Measurements from ENCODE around the gene TPRG1L.

The TPRG1L gene

DNA sequence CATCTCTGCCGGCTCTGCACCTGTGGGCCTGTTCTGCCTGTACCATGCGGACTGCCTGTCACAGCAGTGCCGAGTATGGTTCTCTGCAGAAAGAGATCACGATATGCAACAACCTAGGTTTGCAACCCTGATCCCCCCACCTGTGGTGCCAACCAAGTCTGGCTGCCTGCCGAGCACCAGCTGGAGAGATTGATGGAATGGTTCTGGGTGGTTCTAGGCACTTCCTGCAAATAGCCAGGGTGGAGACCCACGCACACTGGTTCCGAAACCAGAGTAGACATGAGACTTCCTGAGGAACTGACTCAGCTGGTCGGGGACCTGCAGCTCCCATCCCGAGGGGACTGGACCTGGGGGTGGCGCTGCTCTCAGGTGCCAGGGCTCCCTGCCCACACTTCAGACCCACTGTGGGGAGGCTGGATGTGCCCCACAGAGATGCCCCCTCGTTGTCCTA lies 5.4 kb downstream of the TPRG1L start:
- no peak for DNase-seq

DNA sequence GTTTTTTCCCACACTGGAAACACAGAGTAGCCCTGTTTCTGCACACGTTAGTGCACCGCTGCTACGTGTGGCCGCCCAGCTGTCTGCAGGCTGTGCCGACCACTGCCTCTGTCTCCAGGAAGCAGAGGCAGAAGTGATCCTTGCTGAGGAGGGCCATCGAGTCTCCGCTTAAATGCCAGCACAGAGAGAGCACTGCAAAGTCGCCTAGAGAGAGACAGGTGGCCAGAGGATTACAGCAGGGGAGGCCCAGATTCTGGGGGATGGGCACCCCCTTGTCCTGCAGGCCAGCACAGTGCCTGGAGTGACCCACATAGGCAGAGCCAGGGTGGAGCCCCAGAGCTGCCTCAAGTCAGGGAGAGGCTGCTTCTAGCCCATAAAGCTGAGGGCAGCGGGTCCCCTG lies 6.1 kb downstream of the TPRG1L start:
- no peak for DNase-seq

DNA sequence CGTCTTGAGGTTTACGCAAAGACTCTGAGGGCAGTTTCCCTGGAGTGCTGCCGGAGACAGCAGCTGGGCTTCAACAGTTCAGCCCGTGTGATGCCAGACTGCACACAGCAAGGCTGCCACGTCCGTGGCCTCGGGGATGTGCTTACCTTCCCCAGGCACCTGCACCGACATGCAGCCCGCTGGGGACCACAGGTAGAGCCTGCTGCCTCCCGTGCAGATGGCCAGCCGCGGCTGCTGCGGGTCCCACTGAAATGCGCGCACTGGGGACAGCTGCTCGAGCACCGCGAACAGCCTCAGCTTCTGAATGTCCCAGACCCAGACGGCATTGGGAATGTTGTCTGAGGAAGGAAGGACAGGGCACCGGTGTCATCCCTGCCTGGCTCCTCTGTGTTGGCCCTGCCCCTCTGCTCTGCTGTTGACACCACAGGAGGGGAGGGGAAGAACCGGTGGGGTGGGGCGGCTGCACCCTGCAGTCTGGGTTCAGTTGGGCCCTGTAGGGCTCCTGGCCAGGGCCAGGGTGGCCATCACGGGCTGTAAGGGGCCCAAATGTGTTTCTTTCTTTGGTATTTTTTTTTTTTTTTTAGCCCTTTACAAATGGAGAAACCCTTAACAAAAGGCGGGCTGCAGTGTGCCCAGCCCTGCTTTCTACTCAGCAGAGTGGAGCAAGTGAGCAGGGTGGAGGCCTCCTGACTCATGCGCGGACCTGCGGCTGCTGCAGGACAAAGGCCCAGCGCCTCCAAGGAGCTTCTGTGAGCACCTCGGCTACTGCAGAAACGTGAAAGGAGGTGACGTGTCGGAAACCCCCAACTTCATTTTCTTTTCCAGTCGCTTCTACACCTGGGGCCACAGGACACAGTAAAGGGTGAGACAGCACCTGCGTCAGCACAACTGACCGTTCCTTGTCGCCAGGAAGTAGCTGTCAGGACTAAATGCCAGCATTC lies 6.8 kb downstream of the TPRG1L start:
- no peak for DNase-seq

DNA sequence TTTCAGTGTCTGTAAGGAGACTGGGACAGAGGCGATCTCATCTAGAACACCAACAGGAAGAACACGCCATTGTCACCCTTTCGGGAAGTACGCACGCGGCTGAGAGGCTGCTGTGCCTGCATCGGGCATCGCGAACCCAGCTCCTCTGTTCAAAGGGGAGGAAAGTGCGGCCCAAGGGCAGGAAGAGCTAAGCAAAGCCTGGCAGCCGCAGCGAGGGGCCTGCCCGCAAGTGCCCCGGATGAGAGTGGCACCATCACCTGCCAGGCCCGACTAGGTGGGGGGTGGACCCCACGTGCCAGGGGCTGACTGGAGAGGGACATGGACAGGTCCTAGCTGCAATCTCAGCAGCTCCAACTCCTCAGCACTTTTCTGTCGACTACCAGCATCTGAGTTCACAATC lies 7.5 kb downstream of the TPRG1L start:
- no peak for DNase-seq

GRCh38 chr1:3632716-3633343 lies 8.0 kb downstream of the TPRG1L start:
- DNase-seq = no peak

GRCh38 chr1:3633344-3634058 lies 8.7 kb downstream of the TPRG1L start:
- no peak for DNase-seq

GRCh38 chr1:3634059-3634800 lies 9.4 kb downstream of the TPRG1L start:
- no peak for DNase-seq

DNA sequence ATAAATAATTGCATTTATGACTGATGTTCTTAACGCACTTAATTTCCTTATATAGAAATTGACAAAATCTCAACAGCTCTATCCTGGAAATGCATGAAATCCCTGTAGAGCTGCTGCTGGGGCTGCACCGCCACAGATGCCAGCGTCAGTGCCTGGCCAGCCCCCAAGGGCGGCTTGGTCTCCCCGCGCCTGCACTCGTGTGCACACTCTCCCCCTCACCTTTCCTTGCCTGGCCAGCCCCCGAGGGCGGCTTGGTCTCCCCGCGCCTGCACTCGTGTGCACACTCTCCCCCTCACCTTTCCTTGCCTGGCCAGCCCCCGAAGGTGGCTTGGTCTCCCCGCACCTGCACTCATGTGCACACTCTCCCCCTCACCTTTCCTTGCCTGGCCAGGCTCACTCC lies 11.3 kb downstream of the TPRG1L start:
- DNase-seq = no peak

DNA sequence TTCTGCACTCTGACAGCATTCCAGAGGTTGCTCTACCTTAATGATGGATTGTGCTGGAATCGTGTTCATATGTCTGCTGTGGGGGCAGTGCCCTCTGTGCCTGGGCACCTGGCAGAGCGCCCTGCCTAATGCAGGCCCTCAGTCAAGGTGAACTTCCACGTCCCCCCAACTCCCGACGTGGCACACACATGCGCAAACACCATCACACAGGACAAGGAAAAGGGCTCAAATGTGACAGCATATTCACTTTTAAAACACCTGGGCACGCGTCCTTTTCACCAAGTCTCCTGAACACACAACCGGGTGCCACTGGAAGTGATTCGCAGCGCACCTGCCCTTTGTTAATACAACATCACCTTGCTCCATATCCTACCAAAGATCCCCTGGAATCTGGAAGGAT lies 11.7 kb downstream of the TPRG1L start:
- DNase-seq = no peak

GRCh38 chr1:3638027-3638426 lies 13.2 kb downstream of the TPRG1L start:
- no peak for DNase-seq

DNA sequence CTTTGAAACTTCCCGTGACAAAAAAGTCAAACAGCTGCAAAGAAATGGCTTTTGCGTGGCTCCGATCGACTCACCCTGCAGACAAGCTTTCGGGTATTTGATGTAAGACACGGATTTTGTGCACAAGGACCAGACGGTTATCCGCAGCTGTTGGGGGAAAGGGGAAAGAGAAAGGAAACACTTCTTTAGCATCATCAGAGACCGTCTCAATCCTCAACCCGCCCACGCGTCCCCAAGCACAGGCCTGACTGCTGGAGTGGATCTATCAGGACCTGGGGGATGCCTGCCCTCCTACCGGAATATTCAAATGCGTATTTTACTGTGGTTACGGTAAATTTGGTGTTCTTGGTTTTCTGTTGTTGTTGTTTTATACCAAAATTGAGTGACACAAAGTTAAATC lies 13.9 kb downstream of the TPRG1L start:
- no peak for DNase-seq

- no peak for DNase-seq
Measured at GRCh38 chr1:3639397-3639911, 14.6 kb downstream of the TPRG1L start.

- DNase-seq = no peak
Measured at GRCh38 chr1:3640121-3640837, 15.5 kb downstream of the TPRG1L start.

DNA sequence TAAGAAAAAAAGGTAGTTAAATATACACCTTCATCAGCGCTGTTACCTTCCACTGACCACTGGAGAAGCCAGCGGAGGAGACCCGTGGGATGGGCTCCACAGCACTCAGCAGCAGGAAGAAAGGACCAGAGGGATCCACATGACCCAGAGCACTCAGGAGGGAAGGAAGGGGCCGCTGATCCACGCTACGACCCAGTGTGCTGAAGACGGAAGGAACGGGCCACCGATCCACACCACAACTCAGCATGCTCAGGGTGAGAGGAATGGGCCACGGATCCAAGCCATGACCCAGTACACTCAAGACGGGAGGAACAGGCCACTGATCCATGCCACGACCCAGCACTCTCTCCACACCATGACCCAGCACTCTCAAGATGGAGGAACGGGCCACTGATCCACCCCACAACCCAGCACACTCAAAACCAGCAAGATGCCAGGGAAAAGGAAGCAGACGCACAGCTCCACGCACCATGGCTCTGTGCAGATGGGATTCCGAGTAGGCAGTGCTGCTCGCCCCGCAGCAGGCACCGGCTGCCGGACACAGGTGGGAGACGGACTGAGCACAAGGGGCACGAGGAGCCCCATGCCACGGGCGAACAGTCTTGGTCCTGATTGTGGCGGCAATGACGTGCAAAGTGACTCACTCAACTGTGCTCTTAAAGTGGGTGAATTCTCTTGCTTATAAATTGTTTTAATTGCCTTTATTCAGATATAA lies 16.4 kb downstream of the TPRG1L start:
- no peak for DNase-seq

- no peak for DNase-seq
Measured at GRCh38 chr1:3641816-3642215, 17.0 kb downstream of the TPRG1L start.

GRCh38 chr1:3642919-3643675 lies 18.3 kb downstream of the TPRG1L start:
- DNase-seq = no peak

GRCh38 chr1:3644273-3644672 lies 19.5 kb downstream of the TPRG1L start:
- DNase-seq = no peak

DNA sequence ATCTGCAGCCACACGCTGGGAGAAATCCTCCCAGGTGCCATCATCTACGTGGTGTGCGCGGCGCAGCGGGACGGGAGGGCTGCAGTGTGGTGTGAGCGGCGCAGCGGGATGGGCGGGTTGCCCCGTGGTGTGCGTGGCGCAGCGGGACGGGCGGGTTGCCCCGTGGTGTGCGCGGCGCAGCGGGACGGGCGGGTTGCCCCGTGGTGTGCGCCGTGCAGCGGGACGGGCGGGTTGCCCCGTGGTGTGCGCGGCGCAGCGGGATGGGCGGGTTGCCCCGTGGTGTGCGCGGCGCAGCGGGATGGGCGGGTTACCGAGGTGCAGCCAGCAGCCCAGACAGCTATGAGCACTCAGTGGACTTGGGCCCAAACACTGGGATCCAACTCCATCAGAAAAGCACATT lies 20.4 kb downstream of the TPRG1L start:
- DNase-seq = no peak

GRCh38 chr1:3645666-3646355 lies 21.0 kb downstream of the TPRG1L start:
- DNase-seq = no peak

DNA sequence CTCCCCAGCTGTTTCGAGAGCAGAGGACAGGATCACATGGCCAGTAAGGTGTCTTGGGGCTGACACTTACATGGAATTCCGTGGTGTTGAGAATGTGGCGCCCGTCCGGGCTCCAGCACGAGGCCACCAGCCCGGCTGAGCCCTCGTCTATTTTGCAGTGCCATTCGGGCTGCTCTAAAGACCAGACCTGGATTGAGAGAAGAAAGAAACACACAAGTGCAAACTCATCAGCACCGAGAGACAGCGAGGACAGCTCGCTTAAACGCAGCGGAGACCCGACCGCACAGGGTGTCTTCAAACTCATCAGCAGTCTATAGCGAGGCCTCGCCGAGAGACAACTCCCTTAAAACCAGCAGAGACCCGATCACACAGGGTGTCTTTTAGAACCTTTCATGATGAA lies 21.8 kb downstream of the TPRG1L start:
- DNase-seq = no peak

All from effector CD8-positive, alpha-beta T cell (primary cell).